ENCODE data around the gene SGCE.

DNA sequence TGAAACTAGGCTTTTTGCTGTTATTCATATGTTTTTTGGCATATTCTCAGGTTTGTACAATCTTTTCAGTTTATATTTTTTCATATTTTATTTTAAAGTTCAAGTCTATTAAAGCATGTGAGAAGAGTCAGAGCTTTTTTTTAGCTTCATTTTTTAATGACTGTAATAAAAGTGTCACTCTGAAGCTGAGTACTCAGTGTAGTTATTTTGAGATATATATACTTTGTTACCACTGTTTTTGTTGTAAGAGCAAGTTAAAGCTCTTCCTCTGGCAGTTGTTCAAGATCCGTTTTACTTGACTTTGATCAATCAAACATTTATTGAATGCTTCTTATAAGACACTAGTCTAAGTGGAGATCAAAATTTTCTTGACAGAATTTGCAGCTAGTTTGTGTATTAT is 108.8 kb downstream of the SGCE start:
- TF ChIP-seq, protein P1, sequence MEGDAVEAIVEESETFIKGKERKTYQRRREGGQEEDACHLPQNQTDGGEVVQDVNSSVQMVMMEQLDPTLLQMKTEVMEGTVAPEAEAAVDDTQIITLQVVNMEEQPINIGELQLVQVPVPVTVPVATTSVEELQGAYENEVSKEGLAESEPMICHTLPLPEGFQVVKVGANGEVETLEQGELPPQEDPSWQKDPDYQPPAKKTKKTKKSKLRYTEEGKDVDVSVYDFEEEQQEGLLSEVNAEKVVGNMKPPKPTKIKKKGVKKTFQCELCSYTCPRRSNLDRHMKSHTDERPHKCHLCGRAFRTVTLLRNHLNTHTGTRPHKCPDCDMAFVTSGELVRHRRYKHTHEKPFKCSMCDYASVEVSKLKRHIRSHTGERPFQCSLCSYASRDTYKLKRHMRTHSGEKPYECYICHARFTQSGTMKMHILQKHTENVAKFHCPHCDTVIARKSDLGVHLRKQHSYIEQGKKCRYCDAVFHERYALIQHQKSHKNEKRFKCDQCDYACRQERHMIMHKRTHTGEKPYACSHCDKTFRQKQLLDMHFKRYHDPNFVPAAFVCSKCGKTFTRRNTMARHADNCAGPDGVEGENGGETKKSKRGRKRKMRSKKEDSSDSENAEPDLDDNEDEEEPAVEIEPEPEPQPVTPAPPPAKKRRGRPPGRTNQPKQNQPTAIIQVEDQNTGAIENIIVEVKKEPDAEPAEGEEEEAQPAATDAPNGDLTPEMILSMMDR (IDR thresholded peaks at IDR 0.05; ENCODE audit: poor library complexity): no peak
- no peak for TF ChIP-seq EZH2 (IDR thresholded peaks at IDR 0.05; ENCODE audit: borderline replicate concordance)

Measured in hepatocyte (in vitro differentiated cells).